SKM-1 (cell line): ENCODE measurements around the gene CCDC27.

Source experiments
- DNase-seq: peaks from one replicate; lab custom pipeline; 2025; ENCODE audit not compliant: unreplicated experiment; lab: John Stamatoyannopoulos, UW

Gene CCDC27

GRCh38 chr1:3752400-3752945, at the start of gene CCDC27:
Gene CCDC27 (plus strand): TSS chr1:3752450. CDS start chr1:3752482, 32 bp downstream.
- no peak for DNase-seq

GRCh38 chr1:3702528-3702927, 49.7 kb upstream of the CCDC27 start:
- no peak for DNase-seq

- no peak for DNase-seq
Measured at GRCh38 chr1:3702990-3703728, 49.1 kb upstream of the CCDC27 start.

- no peak for DNase-seq
Measured at GRCh38 chr1:3703786-3704371, 48.4 kb upstream of the CCDC27 start.

GRCh38 chr1:3705341-3705950, 46.8 kb upstream of the CCDC27 start:
- no peak for DNase-seq

GRCh38 chr1:3706651-3707297, 45.5 kb upstream of the CCDC27 start:
- no peak for DNase-seq

GRCh38 chr1:3707298-3707938, 44.8 kb upstream of the CCDC27 start:
- DNase-seq = no peak

- no peak for DNase-seq
Measured at GRCh38 chr1:3707939-3708328, 44.3 kb upstream of the CCDC27 start.

GRCh38 chr1:3708791-3709190, 43.5 kb upstream of the CCDC27 start:
- no peak for DNase-seq

GRCh38 chr1:3710251-3710650, 42.0 kb upstream of the CCDC27 start:
- no peak for DNase-seq

GRCh38 chr1:3711381-3711779, 40.9 kb upstream of the CCDC27 start:
- DNase-seq = no peak

- DNase-seq = no peak
Measured at GRCh38 chr1:3711780-3712451, 40.3 kb upstream of the CCDC27 start.

- DNase-seq = no peak
Measured at GRCh38 chr1:3712573-3713535, 39.4 kb upstream of the CCDC27 start.

GRCh38 chr1:3713840-3714239, 38.4 kb upstream of the CCDC27 start:
- DNase-seq = no peak

- no peak for DNase-seq
Measured at GRCh38 chr1:3714284-3714741, 37.9 kb upstream of the CCDC27 start.

- DNase-seq = no peak
Measured at GRCh38 chr1:3714814-3715213, 37.4 kb upstream of the CCDC27 start.

GRCh38 chr1:3716351-3716750, 35.9 kb upstream of the CCDC27 start:
- no peak for DNase-seq

GRCh38 chr1:3717041-3717714, 35.1 kb upstream of the CCDC27 start:
- peak; percentile 39 for DNase-seq
